LNCAP (cell line): ENCODE measurements around the gene NTPCR.

ENCODE experiments used
- CTCF ChIP-seq: fragments of 450-650 bp; IDR thresholded peaks from 2 replicates; pipeline ENCODE4 v1.5.1; 2017; ENCODE audit warnings: mild to moderate bottlenecking

NTPCR gene

DNA sequence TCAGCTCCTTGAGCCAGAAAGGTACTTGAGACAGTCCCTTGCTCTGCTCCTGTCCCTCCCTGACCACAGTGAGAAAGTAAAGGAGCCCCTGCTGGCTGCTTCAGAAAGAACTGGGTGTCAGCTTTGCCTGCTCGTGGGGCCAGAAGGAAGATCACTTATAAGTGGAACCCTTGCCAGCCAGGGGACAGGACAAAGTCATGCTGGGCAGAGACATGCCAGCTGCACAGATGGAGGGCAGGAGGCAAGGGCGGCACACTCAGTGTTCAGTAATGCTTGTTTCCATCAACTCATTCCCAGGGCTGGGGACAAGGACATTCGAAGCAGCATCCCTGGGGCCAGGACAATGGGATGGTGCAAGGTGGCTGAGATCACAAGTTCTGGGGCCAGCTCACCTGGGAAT lies 41.8 kb downstream of the NTPCR start:
- TF ChIP-seq CTCF = no peak

DNA sequence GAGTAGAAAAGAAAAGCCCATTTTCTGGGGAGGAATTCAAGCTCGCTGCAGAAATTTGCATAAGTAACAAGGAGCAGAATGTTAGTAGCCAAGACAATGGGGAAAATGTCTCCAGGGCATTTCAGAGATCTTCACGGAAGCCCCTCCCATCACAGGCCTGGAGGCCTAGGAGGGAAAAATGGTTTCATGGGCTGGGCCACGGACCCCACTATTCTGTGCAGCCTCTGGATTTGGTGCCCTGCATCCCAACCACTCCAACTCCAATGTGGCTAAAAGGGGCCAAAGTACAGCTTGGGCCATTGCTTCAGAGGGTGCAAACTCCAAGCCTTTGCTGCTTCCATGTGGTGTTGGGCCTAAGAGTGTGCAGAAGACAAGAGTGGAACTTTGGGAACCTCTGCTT lies 43.1 kb downstream of the NTPCR start:
- no peak for TF ChIP-seq CTCF

DNA sequence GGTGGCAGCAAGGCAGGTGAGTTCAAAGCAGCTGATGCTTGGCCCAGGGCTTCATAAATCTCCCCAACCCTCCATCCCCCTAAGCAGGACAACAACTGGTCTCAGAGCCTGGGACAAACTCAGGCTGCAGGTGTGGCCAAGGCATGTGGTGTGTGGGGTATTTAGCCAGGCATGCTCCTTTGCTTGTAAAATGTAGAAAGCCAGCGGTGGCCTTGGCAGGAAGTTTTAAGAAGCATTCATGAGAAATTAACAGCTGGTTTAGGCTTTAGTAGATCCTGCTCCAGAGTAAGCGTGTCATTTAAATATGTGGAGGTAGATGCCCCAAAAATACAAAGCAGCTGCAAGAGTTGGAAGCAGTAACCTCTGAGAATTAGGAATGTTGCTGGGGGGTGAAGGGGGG lies 44.8 kb downstream of the NTPCR start:
- TF ChIP-seq CTCF = no peak

DNA sequence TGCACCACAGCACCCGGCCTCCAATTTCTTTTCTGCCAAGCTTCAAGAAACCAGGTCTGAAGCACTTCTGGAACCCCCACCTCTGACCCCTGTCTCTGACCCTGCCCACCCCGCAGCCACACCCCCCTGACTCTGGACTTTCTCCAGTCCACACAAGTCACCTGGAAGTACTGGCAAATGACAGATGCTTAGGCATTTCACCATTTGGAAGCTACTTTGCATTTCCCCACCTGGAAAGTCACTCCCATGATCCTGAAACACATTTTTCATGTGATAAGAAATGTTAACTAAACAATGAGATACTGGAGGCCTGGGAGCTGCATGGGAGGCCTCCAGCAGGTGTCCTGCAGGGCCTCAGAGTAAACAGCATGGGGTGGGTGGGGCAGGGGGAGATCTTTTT lies 45.7 kb downstream of the NTPCR start:
- TF ChIP-seq CTCF = no peak

DNA sequence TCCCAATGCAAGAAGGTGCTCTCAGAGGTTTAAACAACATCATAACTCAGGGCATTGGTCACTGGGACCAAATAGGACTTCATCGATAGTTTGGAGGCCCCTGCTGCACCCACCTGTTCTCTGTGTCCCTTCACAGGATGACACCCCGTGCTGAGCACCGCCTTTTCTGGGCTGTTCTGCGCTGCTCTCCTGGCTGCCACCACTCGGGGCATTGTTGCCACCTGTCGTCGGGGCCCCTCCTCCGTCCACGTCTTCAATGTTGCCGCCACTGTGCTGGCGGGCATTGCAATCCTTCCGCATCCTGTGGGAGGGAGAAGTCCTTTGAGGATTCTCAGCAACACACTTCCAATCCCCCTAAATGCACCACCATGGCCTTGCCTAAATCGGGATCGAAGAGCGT lies 47.7 kb downstream of the NTPCR start:
- no peak for TF ChIP-seq CTCF

DNA sequence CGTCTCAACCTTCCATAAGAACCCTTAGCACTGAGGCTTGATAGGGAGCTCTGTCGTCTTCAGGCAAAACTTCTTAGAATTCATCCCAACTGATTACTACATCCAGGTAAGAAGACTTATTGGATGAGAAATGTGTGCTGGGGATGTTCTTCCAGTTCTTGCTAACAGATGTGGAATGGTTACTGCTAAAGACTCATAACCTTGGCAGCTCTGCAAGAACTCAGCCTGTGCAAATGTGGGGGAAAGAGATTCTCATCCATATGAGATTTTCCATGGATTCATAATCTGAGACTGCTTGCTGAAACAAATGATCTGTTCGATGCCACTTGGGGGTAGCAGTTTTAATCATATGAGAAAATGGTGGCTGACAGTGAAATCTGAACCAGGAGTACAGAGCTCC lies 48.2 kb downstream of the NTPCR start:
- TF ChIP-seq CTCF = no peak

DNA sequence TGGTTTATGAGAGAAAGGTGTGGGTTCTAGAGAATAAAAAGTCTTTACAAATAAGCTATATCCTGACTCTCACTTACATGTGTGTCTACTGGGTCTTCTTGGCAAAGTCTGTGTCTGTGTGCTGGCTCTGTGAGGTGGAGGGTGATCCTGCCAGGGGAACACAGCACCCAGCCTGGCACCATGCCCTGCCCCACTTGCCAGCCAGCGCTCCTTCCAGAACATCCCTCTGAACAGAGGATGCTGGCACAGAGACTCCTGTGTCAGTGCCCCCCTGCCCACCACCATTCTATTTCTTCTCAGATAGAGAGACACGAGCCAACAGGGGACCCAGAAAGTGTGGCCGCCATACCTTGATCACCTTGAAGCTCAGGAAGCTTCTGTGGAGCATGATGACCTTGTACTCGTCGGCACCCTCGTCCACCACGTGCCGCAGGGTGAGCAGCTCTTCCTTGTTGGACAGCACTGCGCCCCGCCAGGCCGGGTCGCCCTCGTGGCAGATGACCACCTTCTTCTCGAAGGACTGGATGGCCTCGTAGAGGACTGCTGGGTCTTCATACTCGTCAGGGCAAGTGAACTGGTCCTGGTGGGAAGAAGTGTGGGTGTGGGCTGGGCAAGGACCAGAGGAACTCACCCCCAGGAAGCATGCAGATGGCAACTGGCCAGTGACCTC lies 49.7 kb downstream of the NTPCR start:
- TF ChIP-seq CTCF = no peak

DNA sequence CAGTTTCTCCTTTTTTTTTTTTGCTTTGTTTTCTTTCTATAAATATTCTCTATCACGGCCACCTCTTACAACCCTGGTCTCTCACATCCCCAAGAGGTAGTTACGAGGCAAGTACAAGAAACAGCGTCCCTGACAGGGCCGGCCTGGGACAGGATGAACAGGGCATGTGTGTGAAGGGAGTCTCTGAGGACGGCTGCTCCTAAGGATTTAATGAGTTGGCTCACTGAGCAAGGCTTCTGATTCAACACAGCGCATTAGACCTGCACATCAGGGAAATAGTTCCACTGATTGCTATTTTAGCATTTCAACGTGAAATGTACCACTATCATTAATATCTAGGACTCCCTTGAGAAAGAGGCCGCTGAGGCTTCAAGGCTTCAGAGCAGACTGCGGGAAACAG lies 54.0 kb downstream of the NTPCR start:
- TF ChIP-seq CTCF = no peak
